Measurements from ENCODE around the gene LYZL6. TPM values are rescaled to one million over a fixed set of nuclear protein-coding genes. Genes with fewer than 3 reads are reported as not detected.

LYZL6 gene
- total RNA-seq, 1 donor from 2014 or later = not detected

- TF ChIP-seq, protein P1, sequence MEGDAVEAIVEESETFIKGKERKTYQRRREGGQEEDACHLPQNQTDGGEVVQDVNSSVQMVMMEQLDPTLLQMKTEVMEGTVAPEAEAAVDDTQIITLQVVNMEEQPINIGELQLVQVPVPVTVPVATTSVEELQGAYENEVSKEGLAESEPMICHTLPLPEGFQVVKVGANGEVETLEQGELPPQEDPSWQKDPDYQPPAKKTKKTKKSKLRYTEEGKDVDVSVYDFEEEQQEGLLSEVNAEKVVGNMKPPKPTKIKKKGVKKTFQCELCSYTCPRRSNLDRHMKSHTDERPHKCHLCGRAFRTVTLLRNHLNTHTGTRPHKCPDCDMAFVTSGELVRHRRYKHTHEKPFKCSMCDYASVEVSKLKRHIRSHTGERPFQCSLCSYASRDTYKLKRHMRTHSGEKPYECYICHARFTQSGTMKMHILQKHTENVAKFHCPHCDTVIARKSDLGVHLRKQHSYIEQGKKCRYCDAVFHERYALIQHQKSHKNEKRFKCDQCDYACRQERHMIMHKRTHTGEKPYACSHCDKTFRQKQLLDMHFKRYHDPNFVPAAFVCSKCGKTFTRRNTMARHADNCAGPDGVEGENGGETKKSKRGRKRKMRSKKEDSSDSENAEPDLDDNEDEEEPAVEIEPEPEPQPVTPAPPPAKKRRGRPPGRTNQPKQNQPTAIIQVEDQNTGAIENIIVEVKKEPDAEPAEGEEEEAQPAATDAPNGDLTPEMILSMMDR (IDR thresholded peaks at IDR 0.05; ENCODE audit: unreplicated experiment) = no peak
- H3K27me3 Mint-ChIP-seq = no peaks in the 10 kb centered on the region
- H3K27ac Mint-ChIP-seq = no peak overlapping the region
- no peaks in the 10 kb centered on the region for H3K9me3 Mint-ChIP-seq (ENCODE audit: low read depth)
- no peak overlapping the region for H3K4me3 Mint-ChIP-seq (ENCODE audit: low read depth)
- H3K36me3 Mint-ChIP-seq (ENCODE audit: insufficient read depth) = no peaks in the 10 kb centered on the region
- no peak for DNase-seq (ENCODE audit: low spot score, unreplicated experiment)
- H3K4me1 Mint-ChIP-seq (ENCODE audit: low read depth) = peaks cover 15% of the 10 kb centered on the region
Measured at GRCh38 chr17:35934760-35935159, 8.8 kb downstream of the LYZL6 start.

DNA sequence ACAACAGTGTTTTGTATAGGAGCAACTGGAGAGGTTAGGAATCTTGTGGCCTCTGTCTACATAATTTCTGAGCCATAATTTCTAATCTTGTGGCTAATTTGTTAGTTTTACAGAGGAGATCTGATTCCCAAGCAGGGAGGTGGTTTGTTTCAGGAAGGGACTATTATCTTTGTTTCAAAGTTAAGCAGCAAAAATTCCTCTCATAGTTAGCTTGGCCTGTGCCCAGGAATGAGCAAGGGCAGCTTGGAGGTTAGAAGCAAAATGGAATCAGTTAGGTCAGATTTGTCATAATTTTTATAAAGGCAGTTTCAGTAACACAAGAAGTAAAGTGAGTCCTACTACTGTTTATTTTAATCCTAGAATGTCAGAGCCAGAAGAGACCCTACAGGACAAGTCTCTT, 10.9 kb downstream of the LYZL6 start:
- no peak overlapping the region for H3K27ac Mint-ChIP-seq
- H3K9me3 Mint-ChIP-seq (ENCODE audit: low read depth) = no peaks in the 10 kb centered on the region
- TF ChIP-seq, protein P1 (IDR thresholded peaks at IDR 0.05; ENCODE audit: unreplicated experiment) = no peak
- H3K4me1 Mint-ChIP-seq (ENCODE audit: low read depth) = peaks cover 16% of the 10 kb centered on the region
- H3K4me3 Mint-ChIP-seq (ENCODE audit: low read depth) = no peak overlapping the region
- H3K36me3 Mint-ChIP-seq (ENCODE audit: insufficient read depth) = no peaks in the 10 kb centered on the region
- no peaks in the 10 kb centered on the region for H3K27me3 Mint-ChIP-seq
- no peak for DNase-seq (ENCODE audit: low spot score, unreplicated experiment)

- H3K4me3 Mint-ChIP-seq (ENCODE audit: low read depth) = no peak overlapping the region
- TF ChIP-seq, protein P1 (IDR thresholded peaks at IDR 0.05; ENCODE audit: unreplicated experiment) = no peak
Measured at GRCh38 chr17:35931794-35932425, 11.6 kb downstream of the LYZL6 start.

GRCh38 chr17:35930211-35931065, 13.1 kb downstream of the LYZL6 start, which contains the start of gene RDM1:
RDM1 (minus strand) TSS chr17:35930773; CDS start chr17:35930727, 46 bp downstream.
- peak within 1 kb of the TSS; percentile 87 for H3K4me3 Mint-ChIP-seq (ENCODE audit: low read depth)

More at GRCh38 chr17:35931794-35932425, 11.6 kb downstream of the LYZL6 start:
- no peaks in the 10 kb centered on the region for H3K36me3 Mint-ChIP-seq (ENCODE audit: insufficient read depth)
- no peak overlapping the region for H3K27ac Mint-ChIP-seq
- peaks cover 16% of the 10 kb centered on the region for H3K4me1 Mint-ChIP-seq (ENCODE audit: low read depth)
- H3K9me3 Mint-ChIP-seq (ENCODE audit: low read depth) = no peaks in the 10 kb centered on the region
- no peaks in the 10 kb centered on the region for H3K27me3 Mint-ChIP-seq
- DNase-seq (ENCODE audit: low spot score, unreplicated experiment) = no peak

GRCh38 chr17:35927714-35928113, 15.8 kb downstream of the LYZL6 start:
- Mint-ChIP-seq H3K36me3 (ENCODE audit: insufficient read depth) (no peaks in the 10 kb centered on the region), H3K4me1 (ENCODE audit: low read depth) (peaks cover 15% of the 10 kb centered on the region), H3K4me3 (ENCODE audit: low read depth) (no peak overlapping the region), H3K27ac (peak overlapping the region; percentile 51), H3K27me3 (no peaks in the 10 kb centered on the region), H3K9me3 (ENCODE audit: low read depth) (no peaks in the 10 kb centered on the region)
- DNase-seq (ENCODE audit: low spot score, unreplicated experiment) = no peak
- TF ChIP-seq, protein P1 (IDR thresholded peaks at IDR 0.05; ENCODE audit: unreplicated experiment) = no peak

More at GRCh38 chr17:35930211-35931065, 13.1 kb downstream of the LYZL6 start, which contains the start of gene RDM1:
- H3K9me3 Mint-ChIP-seq (ENCODE audit: low read depth) = no peaks in the 10 kb centered on the region
- peaks cover 16% of the 10 kb centered on the region for H3K4me1 Mint-ChIP-seq (ENCODE audit: low read depth)
- TF ChIP-seq, protein P1 (IDR thresholded peaks at IDR 0.05; ENCODE audit: unreplicated experiment) = no peak
- H3K27ac Mint-ChIP-seq = peak within 1 kb of the TSS; percentile 82
- DNase-seq (ENCODE audit: low spot score, unreplicated experiment) = peak; percentile 86
- no peaks in the 10 kb centered on the region for H3K36me3 Mint-ChIP-seq (ENCODE audit: insufficient read depth)
- no peaks in the 10 kb centered on the region for H3K27me3 Mint-ChIP-seq

Measured in progenitor cell of endocrine pancreas (in vitro differentiated cells).